K562 (cell line): Measurements from ENCODE around the gene SAFB. TPM values are rescaled to one million over a fixed set of nuclear protein-coding genes. Genes with fewer than 3 reads are reported as not detected.

Experiments used
- BRF1 ChIP-seq: IDR thresholded peaks from 3 replicates; pipeline ENCODE4 v1.6.1; 2011; ENCODE audit warnings: borderline replicate concordance, mild to moderate bottlenecking; ENCODE audit not compliant: insufficient read length; ENCODE audit errors: extremely low read depth
- CEBPB ChIP-seq: fragments of 450-650 bp; IDR thresholded peaks from 2 replicates; pipeline ENCODE4 v1.6.1; 2016; ENCODE audit warnings: missing genetic modification characterization, missing compliant biosample characterization
- ESRRA ChIP-seq: fragments of 450-650 bp; IDR thresholded peaks from 2 replicates; pipeline ENCODE4 v1.6.1; 2014; ENCODE audit warnings: low read depth, mild to moderate bottlenecking, moderate library complexity, borderline replicate concordance
- FOXJ3 ChIP-seq: sonication (generic); formaldehyde crosslinking; IDR thresholded peaks from 2 replicates; pipeline ENCODE4 v1.4.0; 2020; ENCODE audit warnings: mild to moderate bottlenecking, missing genetic modification reagents
- KDM5B ChIP-seq: fragments of 200-600 bp; sonication (generic); IDR thresholded peaks from 2 replicates; pipeline ENCODE4 v1.6.1; 2012; ENCODE audit warnings: low read depth, mild to moderate bottlenecking, moderate library complexity, low read length, control low read depth, inconsistent platforms; ENCODE audit not compliant: insufficient replicate concordance
- NUFIP1 ChIP-seq: fragments of 450-650 bp; IDR thresholded peaks from 2 replicates; pipeline ENCODE4 v1.6.1; 2018; ENCODE audit not compliant: partially characterized antibody
- PHTF2 ChIP-seq: fragments of 250-450 bp; sonication (Bioruptor Pico); IDR thresholded peaks from 2 replicates; pipeline ENCODE4 v1.5.0; 2021; ENCODE audit warnings: mild to moderate bottlenecking
- SIX5 ChIP-seq, 2 experiments: IDR thresholded peaks; 2 replicates each; pipeline ENCODE4 v1.6.1; 2011; ENCODE audit warnings: low read length in 2 of 2, borderline replicate concordance in 1 of 2, low read depth in 1 of 2, mild to moderate bottlenecking in 1 of 2, moderate library complexity in 1 of 2; ENCODE audit not compliant: insufficient read depth in 1 of 2
- STAG1 ChIP-seq: sonication (generic); formaldehyde crosslinking; IDR thresholded peaks from 2 replicates; pipeline ENCODE4 v1.5.0; 2020; ENCODE audit warnings: missing genetic modification reagents, borderline replicate concordance
- ZBTB40 ChIP-seq, 2 experiments: fragments of 450-650 bp in 1 of 2; sonication (generic) in 1 of 2; formaldehyde crosslinking in 1 of 2; IDR thresholded peaks; 2 replicates each; pipeline versions ENCODE4 v1.7.1 to v1.9.0; 2016 to 2022; ENCODE audit warnings: inconsistent platforms in 1 of 2, mild to moderate bottlenecking in 1 of 2, missing genetic modification reagents in 1 of 2
- ZBTB43 ChIP-seq: sonication (generic); formaldehyde crosslinking; IDR thresholded peaks from 2 replicates; pipeline ENCODE4 v1.8.0; 2023; ENCODE audit warnings: mild to moderate bottlenecking, missing genetic modification reagents
- ZNF778 ChIP-seq: fragments of 450-650 bp; formaldehyde crosslinking; IDR thresholded peaks from 2 replicates; pipeline ENCODE4 v1.4.0; 2020; ENCODE audit warnings: mild to moderate bottlenecking, moderate library complexity
- polyA plus RNA-seq, 8 experiments: library from polyadenylated mRNA; depleted of rRNA in 4 of 8; stranded (reverse) in 5 of 8; unstranded in 3 of 8; fragments of >200 nt; fragmentation: Nextera tagmentation in 2 of 8; fragmentation: Illumina TruSeq in 1 of 8; extraction: Ambion mirVana in 2 of 8; extraction: Trizol in 1 of 8; gene quantifications; 2 replicates each; pipeline versions ENCODE4 v1.2.1 to v1.2.3, GENCODE V29; 2011 to 2014; ENCODE audit warnings: inconsistent platforms in 1 of 8, missing spikeins in 1 of 8
- total RNA-seq, 7 experiments: library from RNA; depleted of rRNA in 6 of 7; stranded (reverse); fragments of >200 nt in 6 of 7; fragmentation: Illumina TruSeq in 2 of 7; extraction: Trizol in 2 of 7; gene quantifications; 2 replicates each; pipeline versions ENCODE4 v1.2.1 to v1.2.3, GENCODE V29; 2011 to 2021; ENCODE audit warnings: low replicate concordance in 1 of 7
- TF ChIP-seq, protein P1 (sequence below): IDR thresholded peaks from 2 replicates; pipeline ENCODE4 v1.6.1; 2011; ENCODE audit warnings: borderline replicate concordance, low read depth, mild to moderate bottlenecking, moderate library complexity, low read length; ENCODE audit not compliant: insufficient read depth, poor library complexity, severe bottlenecking

The SAFB gene
- total and polyA plus RNA-seq, 9 of the 15 experiments (the other 6 are each of a cell fraction or from before 2014, with no cell fraction given) = 1.1 to 151 (median 83.1) TPM

GRCh38 chr19:5627395-5627904 is 4.6 kb downstream of the SAFB start (continued):
- TF ChIP-seq ZBTB43 (no peak), ESRRA (no peak), ZNF778 (CRISPR knock-in tag) (no peak), KDM5B (no peak), BRF1 (no peak), NUFIP1 (no peak), ZBTB40 (IDR thresholded peaks at IDR 0.05) (no peak), ZBTB40 (CRISPR knock-in tag; IDR thresholded peaks at IDR 0.05) (no peak), SIX5 (IDR thresholded peaks at IDR 0.05; ENCODE audit: borderline replicate concordance in 1 of 2, insufficient read depth in 1 of 2, low read depth in 1 of 2, low read length in 2 of 2) (no peak), STAG1 (CRISPR knock-in tag) (no peak), CEBPB (tag) (no peak), PHTF2 (peak; percentile 86), FOXJ3 (CRISPR knock-in tag) (no peak)
- TF ChIP-seq, protein P1, sequence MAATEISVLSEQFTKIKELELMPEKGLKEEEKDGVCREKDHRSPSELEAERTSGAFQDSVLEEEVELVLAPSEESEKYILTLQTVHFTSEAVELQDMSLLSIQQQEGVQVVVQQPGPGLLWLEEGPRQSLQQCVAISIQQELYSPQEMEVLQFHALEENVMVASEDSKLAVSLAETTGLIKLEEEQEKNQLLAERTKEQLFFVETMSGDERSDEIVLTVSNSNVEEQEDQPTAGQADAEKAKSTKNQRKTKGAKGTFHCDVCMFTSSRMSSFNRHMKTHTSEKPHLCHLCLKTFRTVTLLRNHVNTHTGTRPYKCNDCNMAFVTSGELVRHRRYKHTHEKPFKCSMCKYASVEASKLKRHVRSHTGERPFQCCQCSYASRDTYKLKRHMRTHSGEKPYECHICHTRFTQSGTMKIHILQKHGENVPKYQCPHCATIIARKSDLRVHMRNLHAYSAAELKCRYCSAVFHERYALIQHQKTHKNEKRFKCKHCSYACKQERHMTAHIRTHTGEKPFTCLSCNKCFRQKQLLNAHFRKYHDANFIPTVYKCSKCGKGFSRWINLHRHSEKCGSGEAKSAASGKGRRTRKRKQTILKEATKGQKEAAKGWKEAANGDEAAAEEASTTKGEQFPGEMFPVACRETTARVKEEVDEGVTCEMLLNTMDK = no peak
